Measurements from ENCODE around the gene ANKHD1. TPM values are rescaled to one million over a fixed set of nuclear protein-coding genes. Genes with fewer than 3 reads are reported as not detected.

The ANKHD1 gene
- total and polyA plus RNA-seq, 2 of the 8 experiments (the other 6 are each of a cell fraction or from before 2014, with no cell fraction given): 69.9 to 108 TPM

DNA sequence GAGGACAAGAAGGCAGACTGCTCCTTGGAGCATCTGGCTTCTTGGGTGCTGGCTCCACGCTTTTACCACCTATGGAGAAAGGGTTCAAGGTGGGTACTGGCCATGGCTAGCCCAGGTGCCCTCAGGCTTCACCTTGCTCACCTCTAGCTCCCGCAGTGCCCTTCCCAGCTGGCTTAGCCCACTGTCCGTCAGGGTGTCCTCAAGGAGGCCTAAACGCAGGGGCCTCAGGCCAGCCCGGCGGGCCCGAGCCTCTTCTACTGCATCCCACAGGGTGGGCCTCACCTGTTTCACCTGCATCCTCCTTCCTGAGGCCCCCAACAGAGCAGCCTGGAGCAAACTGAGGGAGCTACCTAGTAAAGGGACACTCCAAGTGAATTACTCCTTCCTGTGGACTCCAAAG is 172.1 kb downstream of the ANKHD1 start:
- no peak overlapping the region for H3K56ac ChIP-seq (replicated peaks; ENCODE audit: insufficient read length, low read depth, low read length)
- no peak overlapping the region for H2BK15ac ChIP-seq (ENCODE audit: low read length)
- H3K4me2 ChIP-seq (ENCODE audit: insufficient read depth in 1 of 2, low read depth in 2 of 2, low read length in 2 of 2): no peak overlapping the region
- H2AK5ac ChIP-seq (ENCODE audit: low read depth, low read length): no peak overlapping the region
- no peak overlapping the region for H2BK20ac ChIP-seq (ENCODE audit: low read length)
- H4K8ac ChIP-seq (ENCODE audit: extremely low read depth, insufficient read depth, low read length): no peak overlapping the region
- H3K9me3 ChIP-seq (ENCODE audit: insufficient read depth in 2 of 2, low read depth in 1 of 2, low read length in 1 of 2): no peaks in the 10 kb centered on the region
- H3K79me1 ChIP-seq (ENCODE audit: low read depth, low read length): no peaks in the 10 kb centered on the region
- H4K91ac ChIP-seq (replicated peaks; ENCODE audit: insufficient read length, low read length): no peak overlapping the region
- no peak overlapping the region for H3K14ac ChIP-seq (ENCODE audit: insufficient read length)
- H3K27me3 ChIP-seq (replicated peaks in 1 of 4; ENCODE audit: control insufficient read depth in 3 of 4, extremely low read depth in 1 of 4, insufficient read depth in 3 of 4, low read length in 3 of 4): no peaks in the 10 kb centered on the region
- H3K79me2 ChIP-seq (ENCODE audit: control insufficient read depth in 1 of 2, insufficient read depth in 2 of 2, low read length in 2 of 2): no peaks in the 10 kb centered on the region
- no peak overlapping the region for H2BK5ac ChIP-seq (ENCODE audit: low read depth, low read length)
- H3K4ac ChIP-seq (replicated peaks; ENCODE audit: insufficient read length, low read depth, low read length): no peak overlapping the region
- H2BK120ac ChIP-seq (replicated peaks; ENCODE audit: low read depth, low read length): no peak overlapping the region
- no peak overlapping the region for H2AFZ ChIP-seq (ENCODE audit: low read length)
- H4K5ac ChIP-seq (ENCODE audit: insufficient read length, low read depth, low read length): no peak overlapping the region
- H3K23ac ChIP-seq (ENCODE audit: insufficient read length): no peak overlapping the region
- FAIRE-seq (no peak), DNase-seq (ENCODE audit: low read depth in 1 of 2, low spot score in 2 of 2) (no peak)
- TF ChIP-seq, protein P1, sequence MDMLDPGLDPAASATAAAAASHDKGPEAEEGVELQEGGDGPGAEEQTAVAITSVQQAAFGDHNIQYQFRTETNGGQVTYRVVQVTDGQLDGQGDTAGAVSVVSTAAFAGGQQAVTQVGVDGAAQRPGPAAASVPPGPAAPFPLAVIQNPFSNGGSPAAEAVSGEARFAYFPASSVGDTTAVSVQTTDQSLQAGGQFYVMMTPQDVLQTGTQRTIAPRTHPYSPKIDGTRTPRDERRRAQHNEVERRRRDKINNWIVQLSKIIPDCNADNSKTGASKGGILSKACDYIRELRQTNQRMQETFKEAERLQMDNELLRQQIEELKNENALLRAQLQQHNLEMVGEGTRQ (IDR thresholded peaks at IDR 0.05; ENCODE audit: low read length): no peak
- TF ChIP-seq CHD1 (IDR thresholded peaks at IDR 0.05; ENCODE audit: low read depth, low read length) (no peak), ZNF274 (IDR thresholded peaks at IDR 0.05; ENCODE audit: borderline replicate concordance, extremely low read depth, low read length) (no peak)
- no peaks in the 10 kb centered on the region for H3K36me3 ChIP-seq (ENCODE audit: control insufficient read depth in 2 of 4, insufficient read depth in 4 of 4, low read length in 3 of 4)
- H3K9ac ChIP-seq (replicated peaks in 1 of 4; ENCODE audit: extremely low read depth in 1 of 4, low read depth in 3 of 4, low read length in 3 of 4): no peak overlapping the region
- 83% methylated on average over 7 of the region's 7 CpGs; no CpG with 5 or more reads in 1 of the 2 experiments for WGBS, 2 experiments (ENCODE audit: extremely low coverage in 1 of 2, insufficient coverage in 1 of 2, insufficient read length in 1 of 2, insufficient replicate concordance in 2 of 2, low coverage in 1 of 2, low lambda C conversion rate in 2 of 2, missing lambda C conversion rate in 1 of 2)
- H4K20me1 ChIP-seq (replicated peaks in 1 of 2; ENCODE audit: control insufficient read depth in 1 of 2, insufficient read depth in 2 of 2, low read length in 2 of 2): no peaks in the 10 kb centered on the region
- CTCF ChIA-PET (ENCODE audit: partially characterized antibody): interaction anchor here (0.7 to 1.5 kb wide), 7 partner anchors 16 to 73 kb away, joined by 3 to 6 read pairs (median 3); partner anchors contain the start of genes IK and NDUFA2
- no peaks in the 10 kb centered on the region for H3K4me1 ChIP-seq (replicated peaks in 1 of 4; ENCODE audit: control insufficient read depth in 3 of 4, insufficient read depth in 4 of 4, low read length in 3 of 4)
- H3K27ac ChIP-seq (ENCODE audit: low read depth, low read length): no peak overlapping the region
- POLR2A ChIA-PET (ENCODE audit: partially characterized antibody): interaction anchor here (1.0 to 10.0 kb wide), 3 partner anchors 21 to 74 kb away, joined by 3 to 94 read pairs (median 4); partner anchors contain the start of genes EIF4EBP3, IK and NDUFA2
- no peak overlapping the region for H2BK12ac ChIP-seq (ENCODE audit: low read depth, low read length)
- H3K18ac ChIP-seq (ENCODE audit: extremely low read depth, low read length): no peak overlapping the region
- H3K4me3 ChIP-seq (ENCODE audit: extremely low read depth in 1 of 4, insufficient read depth in 2 of 4, low read depth in 3 of 4, low read length in 4 of 4): no peak overlapping the region
- H3K23me2 ChIP-seq (ENCODE audit: low read depth, low read length): no peaks in the 10 kb centered on the region

All from H1 (cell line).